ENCODE measurements around the gene STEAP1B.

Gene STEAP1B

GRCh38 chr7:22487978-22488642 is 11.9 kb downstream of the STEAP1B start:
- no peak overlapping the region for H3K4me3 ChIP-seq (ENCODE audit: low read depth, low read length)
- TF ChIP-seq CTCF (IDR thresholded peaks at IDR 0.05; ENCODE audit: insufficient read depth, low read length, missing control alignments): no peak
- CTCF ChIA-PET: no interaction called here
- DNase-seq (ENCODE audit: low read depth, low spot score): no peak
- POLR2A ChIA-PET: no interaction called here

- POLR2A ChIA-PET: no interaction called here
- no peak overlapping the region for H3K4me3 ChIP-seq (ENCODE audit: low read depth, low read length)
- DNase-seq (ENCODE audit: low read depth, low spot score): no peak
- CTCF ChIA-PET: interaction anchor here (0.6 to 11.3 kb wide), 4 partner anchors 34 to 379 kb away, joined by 3 to 232 read pairs (median 4); no protein-coding TSS in a partner anchor
- no peak for TF ChIP-seq CTCF (IDR thresholded peaks at IDR 0.05; ENCODE audit: insufficient read depth, low read length, missing control alignments)
These were observed 13.4 kb downstream of the STEAP1B start for GRCh38 chr7:22486597-22486996.

GRCh38 chr7:22485189-22485588 is 14.8 kb downstream of the STEAP1B start:
- no peak overlapping the region for H3K4me3 ChIP-seq (ENCODE audit: low read depth, low read length)
- CTCF ChIA-PET: interaction anchor here (1.3 to 11.3 kb wide), 3 partner anchors 188 to 377 kb away, joined by 3 to 232 read pairs (median 5); no protein-coding TSS in a partner anchor
- TF ChIP-seq CTCF (IDR thresholded peaks at IDR 0.05; ENCODE audit: insufficient read depth, low read length, missing control alignments): no peak
- POLR2A ChIA-PET: no interaction called here
- DNase-seq (ENCODE audit: low read depth, low spot score): peak; percentile 24

GRCh38 chr7:22482503-22482902 is 17.5 kb downstream of the STEAP1B start:
- TF ChIP-seq CTCF (IDR thresholded peaks at IDR 0.05; ENCODE audit: insufficient read depth, low read length, missing control alignments): no peak
- CTCF ChIA-PET: interaction anchor here (0.7 to 11.3 kb wide), 4 partner anchors 11 to 375 kb away, joined by 3 to 232 read pairs (median 4); no protein-coding TSS in a partner anchor
- no peak for DNase-seq (ENCODE audit: low read depth, low spot score)
- no peak overlapping the region for H3K4me3 ChIP-seq (ENCODE audit: low read depth, low read length)
- POLR2A ChIA-PET: interaction anchor here (0.6 kb wide), 1 partner anchor 368 kb away, joined by 3 read pairs; no protein-coding TSS in a partner anchor

GRCh38 chr7:22481726-22482125 is 18.3 kb downstream of the STEAP1B start:
- CTCF ChIA-PET: interaction anchor here (0.7 to 11.3 kb wide), 4 partner anchors 29 to 374 kb away, joined by 3 to 232 read pairs (median 4); no protein-coding TSS in a partner anchor
- POLR2A ChIA-PET: interaction anchor here (0.6 kb wide), 1 partner anchor 367 kb away, joined by 3 read pairs; no protein-coding TSS in a partner anchor
- DNase-seq (ENCODE audit: low read depth, low spot score): peak; percentile 37
- H3K4me3 ChIP-seq (ENCODE audit: low read depth, low read length): no peak overlapping the region
- no peak for TF ChIP-seq CTCF (IDR thresholded peaks at IDR 0.05; ENCODE audit: insufficient read depth, low read length, missing control alignments)

GRCh38 chr7:22480523-22481075 is 19.4 kb downstream of the STEAP1B start:
- TF ChIP-seq CTCF (IDR thresholded peaks at IDR 0.05; ENCODE audit: insufficient read depth, low read length, missing control alignments): no peak
- H3K4me3 ChIP-seq (ENCODE audit: low read depth, low read length): no peak overlapping the region
- DNase-seq (ENCODE audit: low read depth, low spot score): no peak
- ChIA-PET POLR2A (no interaction called here), CTCF (interaction anchor here (0.7 to 11.3 kb wide), 4 partner anchors 9 to 373 kb away, joined by 3 to 232 read pairs (median 3); no protein-coding TSS in a partner anchor)

All from AG04449 (cell line).